ENCODE data around the gene ANKFY1.
"Not testable (repeated sequence)": the region's sequence is repeated elsewhere in the genome, so short reads cannot be mapped to it uniquely, and the experiment has no call there.

Gene ANKFY1

DNA sequence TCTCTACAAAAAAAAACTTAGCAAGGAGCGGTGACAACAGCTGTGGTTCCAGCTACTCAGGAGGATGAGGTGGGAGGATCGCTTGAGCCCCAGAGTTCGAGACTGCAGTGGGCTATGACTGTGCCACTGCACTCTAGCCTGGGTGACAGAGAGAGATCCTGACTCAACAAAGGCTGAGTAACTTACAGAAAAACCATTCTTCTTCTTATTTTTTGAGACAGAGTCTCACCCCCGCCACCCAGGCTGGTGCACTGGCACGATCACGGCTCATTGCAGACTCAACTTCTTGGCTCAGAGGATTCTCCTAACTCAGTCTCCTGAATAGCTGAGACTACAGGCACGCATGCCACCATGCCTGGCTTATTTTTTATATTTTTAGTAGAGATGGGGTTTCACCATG, 64.8 kb downstream of the ANKFY1 start:
- Histone ChIP-seq H4K20me1 (ENCODE audit: control insufficient read depth, insufficient read depth, low read depth, low read length) (no peaks in the 10 kb centered on the region), H3K4me2 (ENCODE audit: low read length) (no peak overlapping the region), H3K4me1 (ENCODE audit: control insufficient read depth, low read length) (no peaks in the 10 kb centered on the region), H3K27ac (ENCODE audit: low read depth, low read length) (no peak overlapping the region), H3K36me3 (ENCODE audit: control insufficient read depth, low read length) (peaks cover 67% of the 10 kb centered on the region), H3K9me2 (replicated peaks; ENCODE audit: control insufficient read depth, low read length) (no peaks in the 10 kb centered on the region), H3K27me3 (ENCODE audit: control insufficient read depth, low read length) (no peaks in the 10 kb centered on the region), H3K4me3 (ENCODE audit: low read length) (no peak overlapping the region), H3F3A (ENCODE audit: control insufficient read depth, insufficient read depth) (peaks cover 7% of the 10 kb centered on the region), H3K79me2 (ENCODE audit: control insufficient read depth, low read length) (no peaks in the 10 kb centered on the region), H3K9me3 (ENCODE audit: control insufficient read depth, insufficient read depth, low read length) (no peaks in the 10 kb centered on the region)
- no peak for TF ChIP-seq EZH2phosphoT487 (IDR thresholded peaks at IDR 0.05; ENCODE audit: borderline replicate concordance, low read length)

DNA sequence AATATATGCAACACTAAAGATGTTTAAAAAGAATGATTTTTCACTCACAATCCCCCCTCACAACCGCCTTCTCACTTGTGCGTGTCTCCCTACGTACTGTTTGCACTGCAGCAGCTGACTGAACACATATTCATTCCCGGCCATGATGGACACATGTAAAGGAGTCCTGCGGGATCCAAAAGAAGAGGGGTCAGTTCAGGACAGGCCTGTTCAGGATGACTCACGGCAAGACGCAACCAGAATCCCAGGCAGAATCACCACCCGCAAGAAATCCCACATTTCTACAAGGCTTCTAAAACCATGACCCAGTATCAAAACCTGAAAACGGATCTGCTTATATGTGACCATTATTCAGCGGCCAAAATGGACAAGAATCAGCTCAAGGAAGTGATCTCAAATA, 68.5 kb downstream of the ANKFY1 start:
- Histone ChIP-seq H3K9me3 (ENCODE audit: control insufficient read depth, insufficient read depth, low read length) (no peaks in the 10 kb centered on the region), H4K20me1 (ENCODE audit: control insufficient read depth, insufficient read depth, low read depth, low read length) (no peaks in the 10 kb centered on the region), H3K9me2 (replicated peaks; ENCODE audit: control insufficient read depth, low read length) (no peaks in the 10 kb centered on the region), H3K4me2 (ENCODE audit: low read length) (no peak overlapping the region), H3K4me1 (ENCODE audit: control insufficient read depth, low read length) (no peaks in the 10 kb centered on the region), H3K27me3 (ENCODE audit: control insufficient read depth, low read length) (no peaks in the 10 kb centered on the region), H3K27ac (ENCODE audit: low read depth, low read length) (no peak overlapping the region), H3K4me3 (ENCODE audit: low read length) (no peak overlapping the region), H3K79me2 (ENCODE audit: control insufficient read depth, low read length) (no peaks in the 10 kb centered on the region), H3F3A (ENCODE audit: control insufficient read depth, insufficient read depth) (peaks cover 4% of the 10 kb centered on the region), H3K36me3 (ENCODE audit: control insufficient read depth, low read length) (peaks cover 65% of the 10 kb centered on the region)
- TF ChIP-seq, protein P1, sequence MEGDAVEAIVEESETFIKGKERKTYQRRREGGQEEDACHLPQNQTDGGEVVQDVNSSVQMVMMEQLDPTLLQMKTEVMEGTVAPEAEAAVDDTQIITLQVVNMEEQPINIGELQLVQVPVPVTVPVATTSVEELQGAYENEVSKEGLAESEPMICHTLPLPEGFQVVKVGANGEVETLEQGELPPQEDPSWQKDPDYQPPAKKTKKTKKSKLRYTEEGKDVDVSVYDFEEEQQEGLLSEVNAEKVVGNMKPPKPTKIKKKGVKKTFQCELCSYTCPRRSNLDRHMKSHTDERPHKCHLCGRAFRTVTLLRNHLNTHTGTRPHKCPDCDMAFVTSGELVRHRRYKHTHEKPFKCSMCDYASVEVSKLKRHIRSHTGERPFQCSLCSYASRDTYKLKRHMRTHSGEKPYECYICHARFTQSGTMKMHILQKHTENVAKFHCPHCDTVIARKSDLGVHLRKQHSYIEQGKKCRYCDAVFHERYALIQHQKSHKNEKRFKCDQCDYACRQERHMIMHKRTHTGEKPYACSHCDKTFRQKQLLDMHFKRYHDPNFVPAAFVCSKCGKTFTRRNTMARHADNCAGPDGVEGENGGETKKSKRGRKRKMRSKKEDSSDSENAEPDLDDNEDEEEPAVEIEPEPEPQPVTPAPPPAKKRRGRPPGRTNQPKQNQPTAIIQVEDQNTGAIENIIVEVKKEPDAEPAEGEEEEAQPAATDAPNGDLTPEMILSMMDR (IDR thresholded peaks at IDR 0.05; ENCODE audit: low read depth, low read length, poor library complexity, severe bottlenecking): no peak
- no peak for TF ChIP-seq EZH2phosphoT487 (IDR thresholded peaks at IDR 0.05; ENCODE audit: borderline replicate concordance, low read length)

DNA sequence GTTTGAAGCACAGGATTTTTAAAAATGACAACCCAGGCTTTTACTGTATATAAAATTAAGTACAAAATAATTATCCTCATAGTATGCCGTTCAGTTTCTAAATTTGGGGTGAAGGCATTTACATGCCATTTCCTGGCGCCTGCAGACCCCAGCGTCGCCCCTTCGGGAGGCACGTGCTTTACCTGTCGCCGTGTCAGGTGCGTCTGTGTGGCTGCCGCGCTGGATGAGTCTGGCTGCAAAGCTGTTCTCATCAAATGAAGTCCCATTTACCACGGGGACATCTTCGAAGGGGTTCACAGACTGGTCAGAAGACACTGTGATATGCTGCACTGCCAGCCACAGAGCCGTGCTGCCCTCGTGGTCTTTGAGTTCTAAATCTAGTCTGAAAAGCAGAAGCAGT, 69.0 kb downstream of the ANKFY1 start:
- TF ChIP-seq, protein P1 (IDR thresholded peaks at IDR 0.05; ENCODE audit: low read depth, low read length, poor library complexity, severe bottlenecking): no peak
- no peak for TF ChIP-seq EZH2phosphoT487 (IDR thresholded peaks at IDR 0.05; ENCODE audit: borderline replicate concordance, low read length)
- no peaks in the 10 kb centered on the region for H4K20me1 ChIP-seq (ENCODE audit: control insufficient read depth, insufficient read depth, low read depth, low read length)
- no peak overlapping the region for H3K27ac ChIP-seq (ENCODE audit: low read depth, low read length)
- no peak overlapping the region for H3K4me2 ChIP-seq (ENCODE audit: low read length)
- peaks cover 4% of the 10 kb centered on the region for H3F3A ChIP-seq (ENCODE audit: control insufficient read depth, insufficient read depth)
- no peak overlapping the region for H3K4me3 ChIP-seq (ENCODE audit: low read length)
- no peaks in the 10 kb centered on the region for H3K4me1 ChIP-seq (ENCODE audit: control insufficient read depth, low read length)
- no peaks in the 10 kb centered on the region for H3K9me3 ChIP-seq (ENCODE audit: control insufficient read depth, insufficient read depth, low read length)
- H3K36me3 ChIP-seq (ENCODE audit: control insufficient read depth, low read length): peaks cover 67% of the 10 kb centered on the region
- no peaks in the 10 kb centered on the region for H3K9me2 ChIP-seq (replicated peaks; ENCODE audit: control insufficient read depth, low read length)
- no peaks in the 10 kb centered on the region for H3K79me2 ChIP-seq (ENCODE audit: control insufficient read depth, low read length)
- no peaks in the 10 kb centered on the region for H3K27me3 ChIP-seq (ENCODE audit: control insufficient read depth, low read length)

DNA sequence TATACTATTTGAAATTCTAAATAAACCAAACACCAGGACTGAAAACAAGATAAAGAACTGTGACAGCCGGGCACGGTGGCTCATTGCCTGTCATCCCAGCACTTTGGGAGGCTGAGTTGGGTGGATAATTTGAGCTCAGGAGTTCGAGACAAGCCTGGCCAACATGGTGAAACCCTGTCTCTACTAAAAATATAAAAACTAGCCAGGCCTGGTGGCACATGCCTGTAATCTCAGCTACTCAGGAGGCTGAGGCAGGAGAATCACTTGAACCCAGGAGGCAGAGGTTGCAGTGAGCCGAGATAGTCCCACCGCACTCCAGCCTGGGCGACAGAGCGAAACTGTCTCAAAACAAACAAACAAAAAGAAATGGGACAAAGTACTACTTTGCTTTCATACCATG, 73.0 kb downstream of the ANKFY1 start:
- not testable (repeated sequence) for H3K9me2 ChIP-seq (replicated peaks; ENCODE audit: control insufficient read depth, low read length); H3K4me1 ChIP-seq (ENCODE audit: control insufficient read depth, low read length); H3K4me3 ChIP-seq (ENCODE audit: low read length); H4K20me1 ChIP-seq (ENCODE audit: control insufficient read depth, insufficient read depth, low read depth, low read length); H3K27ac ChIP-seq (ENCODE audit: low read depth, low read length); H3K9me3 ChIP-seq (ENCODE audit: control insufficient read depth, insufficient read depth, low read length); H3F3A ChIP-seq (ENCODE audit: control insufficient read depth, insufficient read depth); H3K79me2 ChIP-seq (ENCODE audit: control insufficient read depth, low read length); H3K27me3 ChIP-seq (ENCODE audit: control insufficient read depth, low read length); H3K4me2 ChIP-seq (ENCODE audit: low read length)
- peaks cover 64% of the 10 kb centered on the region for H3K36me3 ChIP-seq (ENCODE audit: control insufficient read depth, low read length)

Data from DOHH2 (cell line).